GM21447 (cell line): ENCODE data around the gene ARHGAP19.
"Not testable (repeated sequence)": the region's sequence is repeated elsewhere in the genome, so short reads cannot be mapped to it uniquely, and the experiment has no call there.

Source experiments
- ATAC-seq: cut with Tn5 transposase; IDR thresholded peaks from one replicate; pipeline ENCODE4 v1.9.1; 2021; ENCODE audit not compliant: unreplicated experiment

The ARHGAP19 gene

GRCh38 chr10:97321804-97322190, 29.4 kb upstream of the ARHGAP19 start:
- ATAC-seq: no peak

- no peak for ATAC-seq
Observed at GRCh38 chr10:97321032-97321803, 28.8 kb upstream of the ARHGAP19 start.

- ATAC-seq: no peak
Observed at GRCh38 chr10:97320480-97321031, 28.1 kb upstream of the ARHGAP19 start.

- ATAC-seq: peak; percentile 36
Observed at GRCh38 chr10:97319671-97320479, 27.4 kb upstream of the ARHGAP19 start.

GRCh38 chr10:97318772-97319651, 26.6 kb upstream of the ARHGAP19 start, which contains the start of gene FRAT1:
Gene FRAT1, plus strand, starts transcription at chr10:97319271. Its CDS starts 183 bp downstream, at chr10:97319454.
- peak; percentile 70 for ATAC-seq

- no peak for ATAC-seq
Observed at GRCh38 chr10:97314671-97315070, 22.2 kb upstream of the ARHGAP19 start.

- ATAC-seq: no peak
Observed at GRCh38 chr10:97312897-97313296, 20.5 kb upstream of the ARHGAP19 start.

GRCh38 chr10:97311111-97311626, 18.7 kb upstream of the ARHGAP19 start:
- no peak for ATAC-seq

GRCh38 chr10:97307866-97308780, 15.7 kb upstream of the ARHGAP19 start:
- ATAC-seq: no peak

GRCh38 chr10:97307441-97307840, 15.0 kb upstream of the ARHGAP19 start:
- ATAC-seq: no peak

- ATAC-seq: no peak
Observed at GRCh38 chr10:97302088-97302791, 9.8 kb upstream of the ARHGAP19 start.

GRCh38 chr10:97300980-97301379, 8.5 kb upstream of the ARHGAP19 start:
- no peak for ATAC-seq

GRCh38 chr10:97298223-97298571, 5.8 kb upstream of the ARHGAP19 start:
- ATAC-seq: no peak

GRCh38 chr10:97297556-97298222, 5.3 kb upstream of the ARHGAP19 start:
- no peak for ATAC-seq

GRCh38 chr10:97292862-97293198, 393 bp upstream of the ARHGAP19 start:
- ATAC-seq: no peak

- no peak for ATAC-seq
Observed at GRCh38 chr10:97291357-97292096, 910 bp downstream of the ARHGAP19 start.

- ATAC-seq: not testable (repeated sequence)
Observed at GRCh38 chr10:97290576-97291356, 1.7 kb downstream of the ARHGAP19 start.
